ENCODE measurements around the gene RETN. TPM values are rescaled to one million over a fixed set of nuclear protein-coding genes. Genes with fewer than 3 reads are reported as not detected.

RETN gene
- total RNA-seq, 1 donor from 2014 or later = not detected

GRCh38 chr19:7685546-7686445 lies 16.9 kb downstream of the RETN start:
- no peaks in the 10 kb centered on the region for H3K4me1 Mint-ChIP-seq (ENCODE audit: low read depth, unreplicated experiment)
- H3K4me1 ChIP-seq (ENCODE audit: insufficient read depth, low read length) = peaks cover 8% of the 10 kb centered on the region
- H3K9me3 Mint-ChIP-seq (ENCODE audit: unreplicated experiment) = no peaks in the 10 kb centered on the region
- no peak overlapping the region for H3K4me3 ChIP-seq (ENCODE audit: insufficient read depth, low read depth, low read length)
- H3K36me3 Mint-ChIP-seq (ENCODE audit: low read depth, unreplicated experiment) = peaks cover 6% of the 10 kb centered on the region
- H3K27me3 ChIP-seq (ENCODE audit: insufficient read depth, low read length) = no peaks in the 10 kb centered on the region
- no peak overlapping the region for H3K9ac ChIP-seq (ENCODE audit: low read length)
- H3K9me3 ChIP-seq (ENCODE audit: insufficient read depth, low read depth, low read length) = no peaks in the 10 kb centered on the region
- FAIRE-seq = no peak
- no peak overlapping the region for H3K4me3 Mint-ChIP-seq (ENCODE audit: unreplicated experiment)
- DNase-seq (ENCODE audit: low read depth) = no peak
- H4K20me1 ChIP-seq (ENCODE audit: insufficient read depth, low read length) = peaks cover 30% of the 10 kb centered on the region
- no peak overlapping the region for H3K4me2 ChIP-seq (ENCODE audit: low read length)
- no peaks in the 10 kb centered on the region for H3K36me3 ChIP-seq (ENCODE audit: insufficient read depth, low read length)
- H2AFZ ChIP-seq (ENCODE audit: low read depth, low read length) = no peak overlapping the region
- H3K27ac Mint-ChIP-seq (ENCODE audit: unreplicated experiment) = no peak overlapping the region
- TF ChIP-seq EZH2 (IDR thresholded peaks at IDR 0.05; ENCODE audit: insufficient read depth, low read length) (no peak), CTCF (IDR thresholded peaks at IDR 0.05; ENCODE audit: insufficient read depth, low read depth, low read length) (no peak)
- peaks cover 12% of the 10 kb centered on the region for H3K79me2 ChIP-seq (ENCODE audit: insufficient read depth, low read length)
- no peaks in the 10 kb centered on the region for H3K27me3 Mint-ChIP-seq (ENCODE audit: low read depth, unreplicated experiment)
- no peak overlapping the region for H3K27ac ChIP-seq (ENCODE audit: low read depth, low read length)

- FAIRE-seq (no peak), DNase-seq (ENCODE audit: low read depth) (no peak)
- Histone ChIP-seq H4K20me1 (ENCODE audit: insufficient read depth, low read length) (peaks cover 25% of the 10 kb centered on the region), H3K4me3 (ENCODE audit: insufficient read depth, low read depth, low read length) (no peak overlapping the region), H3K79me2 (ENCODE audit: insufficient read depth, low read length) (no peaks in the 10 kb centered on the region), H3K4me2 (ENCODE audit: low read length) (no peak overlapping the region), H2AFZ (ENCODE audit: low read depth, low read length) (no peak overlapping the region), H3K27me3 (ENCODE audit: insufficient read depth, low read length) (no peaks in the 10 kb centered on the region), H3K4me1 (ENCODE audit: insufficient read depth, low read length) (no peaks in the 10 kb centered on the region), H3K27ac (ENCODE audit: low read depth, low read length) (no peak overlapping the region), H3K36me3 (ENCODE audit: insufficient read depth, low read length) (no peaks in the 10 kb centered on the region), H3K9me3 (ENCODE audit: insufficient read depth, low read depth, low read length) (no peaks in the 10 kb centered on the region), H3K9ac (ENCODE audit: low read length) (no peak overlapping the region)
- peaks cover 5% of the 10 kb centered on the region for H3K36me3 Mint-ChIP-seq (ENCODE audit: low read depth, unreplicated experiment)
- no peaks in the 10 kb centered on the region for H3K9me3 Mint-ChIP-seq (ENCODE audit: unreplicated experiment)
- no peaks in the 10 kb centered on the region for H3K27me3 Mint-ChIP-seq (ENCODE audit: low read depth, unreplicated experiment)
- no peaks in the 10 kb centered on the region for H3K4me1 Mint-ChIP-seq (ENCODE audit: low read depth, unreplicated experiment)
- H3K4me3 Mint-ChIP-seq (ENCODE audit: unreplicated experiment) = no peak overlapping the region
- H3K27ac Mint-ChIP-seq (ENCODE audit: unreplicated experiment) = no peak overlapping the region
- TF ChIP-seq CTCF (IDR thresholded peaks at IDR 0.05; ENCODE audit: insufficient read depth, low read depth, low read length) (no peak), EZH2 (IDR thresholded peaks at IDR 0.05; ENCODE audit: insufficient read depth, low read length) (no peak)
These were observed 18.3 kb downstream of the RETN start for GRCh38 chr19:7687177-7687576.

- H3K27me3 ChIP-seq (ENCODE audit: insufficient read depth, low read length) = no peaks in the 10 kb centered on the region
- H3K79me2 ChIP-seq (ENCODE audit: insufficient read depth, low read length) = no peaks in the 10 kb centered on the region
- no peaks in the 10 kb centered on the region for H3K36me3 ChIP-seq (ENCODE audit: insufficient read depth, low read length)
- H3K4me3 ChIP-seq (ENCODE audit: insufficient read depth, low read depth, low read length) = no peak overlapping the region
- no peak overlapping the region for H3K27ac ChIP-seq (ENCODE audit: low read depth, low read length)
- DNase-seq (ENCODE audit: low read depth) (no peak), FAIRE-seq (no peak)
- H3K4me2 ChIP-seq (ENCODE audit: low read length) = no peak overlapping the region
- Mint-ChIP-seq H3K27me3 (ENCODE audit: low read depth, unreplicated experiment) (no peaks in the 10 kb centered on the region), H3K27ac (ENCODE audit: unreplicated experiment) (no peak overlapping the region), H3K4me3 (ENCODE audit: unreplicated experiment) (no peak overlapping the region), H3K9me3 (ENCODE audit: unreplicated experiment) (no peaks in the 10 kb centered on the region), H3K4me1 (ENCODE audit: low read depth, unreplicated experiment) (no peaks in the 10 kb centered on the region), H3K36me3 (ENCODE audit: low read depth, unreplicated experiment) (peaks cover 5% of the 10 kb centered on the region)
- TF ChIP-seq CTCF (IDR thresholded peaks at IDR 0.05; ENCODE audit: insufficient read depth, low read depth, low read length) (no peak), EZH2 (IDR thresholded peaks at IDR 0.05; ENCODE audit: insufficient read depth, low read length) (no peak)
- no peak overlapping the region for H3K9ac ChIP-seq (ENCODE audit: low read length)
- no peak overlapping the region for H2AFZ ChIP-seq (ENCODE audit: low read depth, low read length)
- H3K4me1 ChIP-seq (ENCODE audit: insufficient read depth, low read length) = no peaks in the 10 kb centered on the region
- peaks cover 7% of the 10 kb centered on the region for H4K20me1 ChIP-seq (ENCODE audit: insufficient read depth, low read length)
- H3K9me3 ChIP-seq (ENCODE audit: insufficient read depth, low read depth, low read length) = no peaks in the 10 kb centered on the region
These were observed 20.3 kb downstream of the RETN start for GRCh38 chr19:7689165-7689564.
